MCF 10A (cell line): ENCODE results near the gene PAPPA2. TPM values are rescaled to one million over a fixed set of nuclear protein-coding genes. Genes with fewer than 3 reads are reported as not detected.
"Not testable (repeated sequence)": the region's sequence is repeated elsewhere in the genome, so short reads cannot be mapped to it uniquely, and the experiment has no call there.

Experiments
- BruUV-seq: library from RNA; stranded (reverse); fragments of 400-500 nt; replicated peaks from 2 replicates; lab custom pipeline; 2021; lab: Mats Ljungman, UMichigan
- CTCF ChIA-PET: fragments of 300-600 bp; sonication (Branson Sonifier 250); formaldehyde crosslinking; extraction: SDS; loops from one replicate; lab custom pipeline; 2021; ENCODE audit warnings: antibody characterized with exemption, inconsistent platforms; lab: Yijun Ruan, JAX
- POLR2A ChIA-PET: fragments of 300-600, 350-650 bp; sonication (Branson Sonifier 250); formaldehyde crosslinking; extraction: SDS; loops from one replicate; lab custom pipeline; 2020; ENCODE audit warnings: antibody characterized with exemption, inconsistent platforms; lab: Yijun Ruan, JAX
- DNase-seq: peaks from one replicate; pipeline ENCODE4 v3.0.0-alpha.2; 2018; ENCODE audit not compliant: unreplicated experiment
- H3K27ac Mint-ChIP-seq: one replicate; pipeline ENCODE4 v1.8.0; 2022; ENCODE audit warnings: mild to moderate bottlenecking, low read depth, mixed read lengths; ENCODE audit not compliant: unreplicated experiment
- H3K27me3 Mint-ChIP-seq: one replicate; pipeline ENCODE4 v1.8.0; 2022; ENCODE audit warnings: mixed read lengths; ENCODE audit not compliant: insufficient read depth, unreplicated experiment
- H3K36me3 Mint-ChIP-seq: one replicate; pipeline ENCODE4 v1.8.0; 2022; ENCODE audit warnings: mild to moderate bottlenecking, moderate library complexity, mixed read lengths; ENCODE audit not compliant: insufficient read depth, unreplicated experiment
- H3K4me1 Mint-ChIP-seq: one replicate; pipeline ENCODE4 v1.8.0; 2022; ENCODE audit warnings: mixed read lengths; ENCODE audit not compliant: insufficient read depth, unreplicated experiment
- H3K4me3 Mint-ChIP-seq: one replicate; pipeline ENCODE4 v1.8.0; 2022; ENCODE audit warnings: mild to moderate bottlenecking, moderate library complexity, mixed read lengths; ENCODE audit not compliant: unreplicated experiment
- H3K9me3 Mint-ChIP-seq: one replicate; pipeline ENCODE4 v1.8.0; 2022; ENCODE audit warnings: mixed read lengths; ENCODE audit not compliant: unreplicated experiment
- CTCF ChIP-seq: fragments of 200-600 bp; IDR thresholded peaks from one replicate; pipeline ENCODE4 v1.8.0; 2022; ENCODE audit warnings: antibody characterized with exemption, mild to moderate bottlenecking; ENCODE audit not compliant: unreplicated experiment
- intact Hi-C: fragments of 100-400 bp; cut with micrococcal nuclease; formaldehyde crosslinking; loops from 2 replicates; pipeline ENCODE4 v1.14.1; 2022
- total RNA-seq: library from RNA; stranded (reverse); gene quantifications from 2 replicates; pipeline ENCODE4 v1.2.3, GENCODE V29; 2022

Gene PAPPA2
- total RNA-seq, 1 experiment from 2014 or later, result 11.5 TPM

- no peak overlapping the region for H3K4me3 Mint-ChIP-seq
- H3K4me1 Mint-ChIP-seq, result no peaks in the 10 kb centered on the region
- POLR2A ChIA-PET, result no interaction called here
- TF ChIP-seq CTCF, result no peak
- H3K9me3 Mint-ChIP-seq, result no peaks in the 10 kb centered on the region
- peaks cover 35% of the 10 kb centered on the region for H3K27me3 Mint-ChIP-seq
- BruUV-seq, result no TSS peak
- CTCF ChIA-PET, result interaction anchor here (0.6 to 8.2 kb wide), 92 partner anchors 10 to 1412 kb away, joined by 3 to 252 read pairs (median 4); partner anchors contain the start of gene ASTN1
- no peak for DNase-seq
- no peaks in the 10 kb centered on the region for H3K36me3 Mint-ChIP-seq
- no peak overlapping the region for H3K27ac Mint-ChIP-seq
- intact Hi-C loops, result loop anchor here (1.0 kb wide), 3 partner anchors 184 to 322 kb away; no protein-coding TSS in a partner anchor
These were observed 96.5 kb downstream of the PAPPA2 start for GRCh38 chr1:176559474-176559873.

GRCh38 chr1:176559878-176560277, 96.9 kb downstream of the PAPPA2 start:
- Mint-ChIP-seq H3K36me3 (no peaks in the 10 kb centered on the region), H3K27ac (no peak overlapping the region), H3K9me3 (no peaks in the 10 kb centered on the region), H3K4me1 (no peaks in the 10 kb centered on the region), H3K4me3 (no peak overlapping the region), H3K27me3 (peaks cover 31% of the 10 kb centered on the region)
- intact Hi-C loops, result loop anchor here (1.0 to 10.0 kb wide), 5 partner anchors 131 to 1385 kb away; no protein-coding TSS in a partner anchor
- ChIA-PET CTCF (interaction anchor here (0.6 to 8.2 kb wide), 119 partner anchors 10 to 1663 kb away, joined by 3 to 252 read pairs (median 4); partner anchors contain the start of gene ASTN1), POLR2A (no interaction called here)
- peak; percentile 99 for TF ChIP-seq CTCF
- DNase-seq, result peak; percentile 83
- BruUV-seq, result no TSS peak

- POLR2A ChIA-PET, result interaction anchor here (1.2 kb wide), 1 partner anchor 180 kb away, joined by 3 read pairs; no protein-coding TSS in a partner anchor
- BruUV-seq, result no TSS peak
- no peak overlapping the region for H3K4me3 Mint-ChIP-seq
- intact Hi-C loops, result loop anchor here (1.0 to 10.0 kb wide), 2 partner anchors 131 to 1384 kb away; no protein-coding TSS in a partner anchor
- no peak overlapping the region for H3K27ac Mint-ChIP-seq
- CTCF ChIA-PET, result interaction anchor here (0.6 to 8.2 kb wide), 81 partner anchors 9 to 1662 kb away, joined by 3 to 252 read pairs (median 5); partner anchors contain the start of gene ASTN1
- TF ChIP-seq CTCF, result no peak
- H3K36me3 Mint-ChIP-seq, result no peaks in the 10 kb centered on the region
- H3K27me3 Mint-ChIP-seq, result peaks cover 23% of the 10 kb centered on the region
- no peaks in the 10 kb centered on the region for H3K9me3 Mint-ChIP-seq
- DNase-seq, result no peak
- H3K4me1 Mint-ChIP-seq, result peaks cover 1% of the 10 kb centered on the region
These were observed 97.7 kb downstream of the PAPPA2 start for GRCh38 chr1:176560681-176561080.

GRCh38 chr1:176561761-176562160, 98.8 kb downstream of the PAPPA2 start:
- H3K27ac Mint-ChIP-seq, POLR2A ChIA-PET, H3K4me3 Mint-ChIP-seq, H3K9me3 Mint-ChIP-seq, H3K36me3 Mint-ChIP-seq, BruUV-seq, DNase-seq: not testable (repeated sequence)
- peaks cover 17% of the 10 kb centered on the region for H3K27me3 Mint-ChIP-seq
- CTCF ChIA-PET, result interaction anchor here (0.5 to 8.2 kb wide), 19 partner anchors 12 to 1677 kb away, joined by 3 to 252 read pairs (median 7); no protein-coding TSS in a partner anchor
- intact Hi-C loops, result loop anchor here (10.0 kb wide), 1 partner anchor 1383 kb away; no protein-coding TSS in a partner anchor
- H3K4me1 Mint-ChIP-seq, result peaks cover 12% of the 10 kb centered on the region
